HEK293T (cell line): ENCODE measurements around the gene SH3BP5L.
"Not testable (repeated sequence)": the region's sequence is repeated elsewhere in the genome, so short reads cannot be mapped to it uniquely, and the experiment has no call there.

Source experiments
- CTCF ChIA-PET: fragments of 350-600 bp; formaldehyde crosslinking; extraction: SDS; loops from one replicate; lab custom pipeline; 2021; ENCODE audit warnings: antibody characterized with exemption, inconsistent platforms; lab: Yijun Ruan, JAX
- POLR2A ChIA-PET: fragments of 350-600 bp; formaldehyde crosslinking; extraction: SDS; loops from one replicate; lab custom pipeline; 2020; ENCODE audit warnings: antibody characterized with exemption, inconsistent platforms; lab: Yijun Ruan, JAX
- DNase-seq: peaks from one replicate; pipeline ENCODE4 v3.0.0; 2012; ENCODE audit warnings: mixed read lengths; ENCODE audit errors: extremely low spot score
- ARNT ChIP-seq: fragments of 450-650 bp; IDR thresholded peaks from 2 replicates; pipeline ENCODE4 v1.6.1; 2017; ENCODE audit warnings: mild to moderate bottlenecking
- BHLHE40 ChIP-seq: fragments of 450-650 bp; IDR thresholded peaks from 2 replicates; pipeline ENCODE4 v1.6.1; 2016; ENCODE audit warnings: mild to moderate bottlenecking, moderate library complexity, borderline replicate concordance
- CTBP1 ChIP-seq: fragments of 450-650 bp; IDR thresholded peaks from 2 replicates; pipeline ENCODE4 v1.6.1; 2016; ENCODE audit warnings: borderline replicate concordance
- ELF4 ChIP-seq: fragments of 450-650 bp; IDR thresholded peaks from 2 replicates; pipeline ENCODE4 v1.6.1; 2017; ENCODE audit warnings: antibody characterized with exemption
- FOXA1 ChIP-seq: fragments of 450-650 bp; IDR thresholded peaks from 2 replicates; pipeline ENCODE4 v1.6.1; 2016; ENCODE audit warnings: mild to moderate bottlenecking
- FOXK2 ChIP-seq: fragments of 450-650 bp; IDR thresholded peaks from 2 replicates; pipeline ENCODE4 v1.6.1; 2016; ENCODE audit warnings: mild to moderate bottlenecking
- FOXM1 ChIP-seq: fragments of 450-650 bp; IDR thresholded peaks from 2 replicates; pipeline ENCODE4 v1.6.1; 2017; ENCODE audit warnings: mild to moderate bottlenecking, borderline replicate concordance
- HDGF ChIP-seq: fragments of 450-650 bp; IDR thresholded peaks from 2 replicates; pipeline ENCODE4 v1.6.1; 2017; ENCODE audit warnings: antibody characterized with exemption, borderline replicate concordance
- L3MBTL2 ChIP-seq: fragments of 450-650 bp; conservative IDR thresholded peaks from 2 replicates; pipeline ENCODE4 v1.6.1; 2016; ENCODE audit warnings: mild to moderate bottlenecking
- LEF1 ChIP-seq: fragments of 450-650 bp; IDR thresholded peaks from 2 replicates; pipeline ENCODE4 v1.6.1; 2017; ENCODE audit warnings: mild to moderate bottlenecking, borderline replicate concordance
- NFRKB ChIP-seq: fragments of 450-650 bp; IDR thresholded peaks from 2 replicates; pipeline ENCODE4 v1.6.1; 2016; ENCODE audit warnings: mild to moderate bottlenecking, moderate library complexity
- SP1 ChIP-seq: fragments of 450-650 bp; IDR thresholded peaks from 2 replicates; pipeline ENCODE4 v1.6.1; 2017
- SUZ12 ChIP-seq: fragments of 450-650 bp; IDR thresholded peaks from 2 replicates; pipeline ENCODE4 v1.6.1; 2016; ENCODE audit warnings: mild to moderate bottlenecking
- TARDBP ChIP-seq: fragments of 450-650 bp; IDR thresholded peaks from 2 replicates; pipeline ENCODE4 v1.6.1; 2016
- ZNF384 ChIP-seq: fragments of 450-650 bp; IDR thresholded peaks from 2 replicates; pipeline ENCODE4 v1.6.1; 2016
- TF ChIP-seq, protein P1 (sequence below): fragments of 450-650 bp; IDR thresholded peaks from 2 replicates; pipeline ENCODE4 v1.6.1; 2016

Gene SH3BP5L

DNA sequence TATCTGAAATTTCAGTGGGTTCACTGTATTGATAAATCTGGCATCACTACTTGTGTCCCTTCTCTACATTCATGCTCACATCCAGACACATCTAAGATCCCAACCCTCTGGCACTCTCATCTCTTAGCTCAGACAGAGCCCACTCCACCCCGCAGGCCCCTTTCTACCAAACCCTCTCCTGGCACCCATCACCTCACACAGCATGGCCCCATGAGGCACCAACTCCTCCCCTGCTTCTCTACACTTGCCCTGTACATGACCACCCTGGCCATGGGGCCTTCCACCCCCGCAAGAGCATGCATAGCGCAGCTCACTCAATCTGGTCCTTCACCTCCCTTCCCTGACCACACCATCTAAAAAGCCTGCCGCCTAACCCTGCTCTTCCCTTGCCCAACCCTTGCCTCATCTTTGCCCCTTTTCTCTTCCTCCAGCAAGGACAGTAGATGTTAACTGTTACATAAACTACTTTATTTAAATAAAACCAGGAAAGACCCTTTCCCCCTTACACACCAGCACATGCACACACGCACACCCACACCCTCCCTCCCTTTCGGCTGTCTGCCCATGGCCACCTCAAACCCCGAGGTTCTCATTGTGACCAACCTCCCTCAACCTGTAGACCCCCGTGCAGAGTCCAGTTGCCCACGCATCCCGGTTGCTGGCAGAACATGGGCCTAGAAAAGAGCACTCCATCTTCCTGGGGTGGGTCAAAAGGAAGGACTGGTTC lies 15.6 kb downstream of the SH3BP5L start:
- ChIA-PET CTCF (no interaction called here), POLR2A (no interaction called here)
- DNase-seq, result no peak
- TF ChIP-seq FOXM1, result no peak

GRCh38 chr1:248808876-248809275 lies 16.8 kb downstream of the SH3BP5L start:
- TF ChIP-seq BHLHE40 (no peak), CTBP1 (no peak), FOXK2 (no peak), FOXM1 (no peak), ELF4 (no peak), NFRKB (no peak), HDGF (no peak), TARDBP (no peak), LEF1 (no peak), ARNT (no peak), FOXA1 (no peak), ZNF384 (no peak), SUZ12 (no peak), L3MBTL2 (no peak), SP1 (no peak)
- TF ChIP-seq, protein P1, sequence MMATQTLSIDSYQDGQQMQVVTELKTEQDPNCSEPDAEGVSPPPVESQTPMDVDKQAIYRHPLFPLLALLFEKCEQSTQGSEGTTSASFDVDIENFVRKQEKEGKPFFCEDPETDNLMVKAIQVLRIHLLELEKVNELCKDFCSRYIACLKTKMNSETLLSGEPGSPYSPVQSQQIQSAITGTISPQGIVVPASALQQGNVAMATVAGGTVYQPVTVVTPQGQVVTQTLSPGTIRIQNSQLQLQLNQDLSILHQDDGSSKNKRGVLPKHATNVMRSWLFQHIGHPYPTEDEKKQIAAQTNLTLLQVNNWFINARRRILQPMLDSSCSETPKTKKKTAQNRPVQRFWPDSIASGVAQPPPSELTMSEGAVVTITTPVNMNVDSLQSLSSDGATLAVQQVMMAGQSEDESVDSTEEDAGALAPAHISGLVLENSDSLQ, result no peak
- DNase-seq, result no peak
- CTCF ChIA-PET, result no interaction called here
- POLR2A ChIA-PET, result no interaction called here

- peak; percentile 51 for DNase-seq
- TF ChIP-seq BHLHE40, result no peak
- TF ChIP-seq SP1, result no peak
- TF ChIP-seq LEF1, result no peak
- TF ChIP-seq ZNF384, result no peak
- TF ChIP-seq, protein P1, result no peak
- no peak for TF ChIP-seq NFRKB
- no peak for TF ChIP-seq ELF4
- TF ChIP-seq SUZ12, result no peak
- no peak for TF ChIP-seq TARDBP
- TF ChIP-seq ARNT, result no peak
- no peak for TF ChIP-seq FOXK2
- no peak for TF ChIP-seq HDGF
- TF ChIP-seq L3MBTL2, result no peak
- no peak for TF ChIP-seq FOXA1
- no peak for TF ChIP-seq CTBP1
- ChIA-PET POLR2A (no interaction called here), CTCF (interaction anchor here (1.0 kb wide), 1 partner anchor 185 kb away, joined by 7 read pairs; no protein-coding TSS in a partner anchor)
These were observed 18.5 kb downstream of the SH3BP5L start for GRCh38 chr1:248807067-248807737.

GRCh38 chr1:248805876-248806275 lies 19.8 kb downstream of the SH3BP5L start:
- no peak for DNase-seq
- ChIA-PET CTCF (no interaction called here), POLR2A (no interaction called here)
- TF ChIP-seq NFRKB (no peak), HDGF (no peak), LEF1 (no peak), TARDBP (no peak), BHLHE40 (no peak), FOXA1 (no peak), ARNT (no peak), CTBP1 (no peak), FOXK2 (no peak), L3MBTL2 (no peak), ELF4 (no peak), FOXM1 (no peak), SUZ12 (no peak)
- TF ChIP-seq, protein P1, result no peak

DNA sequence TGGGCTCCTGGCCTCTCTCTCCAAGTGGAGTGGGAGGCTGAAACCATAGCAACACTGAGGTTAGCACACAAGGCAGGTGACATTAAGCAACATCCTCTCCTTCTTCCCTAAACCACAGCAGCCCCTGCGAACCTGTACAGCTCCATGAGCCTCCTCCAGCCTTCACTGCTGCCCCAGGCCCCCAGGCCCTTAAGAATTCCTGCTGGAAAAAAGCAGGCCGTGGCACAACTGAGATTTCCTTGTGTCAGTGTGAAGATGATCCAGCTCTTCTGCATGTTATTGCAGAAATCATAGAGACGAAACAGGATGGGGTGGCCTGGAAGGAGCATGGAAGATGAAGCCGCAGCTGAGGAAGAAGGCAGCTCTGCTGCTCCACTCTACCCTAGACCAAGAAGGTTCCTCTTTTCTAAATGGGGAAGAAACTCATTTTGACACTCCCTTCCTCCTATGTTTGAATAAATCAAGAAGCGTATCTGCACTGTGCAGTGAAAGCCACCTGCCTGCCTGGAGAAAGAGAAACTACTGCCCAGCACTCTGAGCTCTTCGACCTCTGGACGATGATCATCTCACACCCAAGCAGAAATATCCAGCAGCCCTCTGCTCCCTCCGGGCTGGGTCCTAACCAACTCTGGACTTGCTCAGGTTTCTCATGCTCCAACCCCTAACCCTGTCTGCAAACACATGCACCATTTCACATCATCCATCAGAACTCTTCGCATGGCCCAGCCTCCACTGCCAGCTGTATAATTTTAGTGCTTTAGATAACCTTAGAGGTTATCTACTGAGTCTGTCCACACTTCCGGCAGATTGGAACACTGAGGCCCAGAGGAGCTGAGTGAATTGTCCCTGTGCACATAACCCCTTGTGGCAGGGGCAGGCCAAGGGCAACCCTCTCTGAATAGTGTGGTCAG lies 20.7 kb downstream of the SH3BP5L start:
- POLR2A ChIA-PET, result interaction anchor here (0.7 kb wide), 1 partner anchor 12 kb away, joined by 3 read pairs; no protein-coding TSS in a partner anchor
- CTCF ChIA-PET, result no interaction called here
- DNase-seq, result no peak
- TF ChIP-seq ZNF384, result no peak
- no peak for TF ChIP-seq BHLHE40
- TF ChIP-seq HDGF, result no peak
- no peak for TF ChIP-seq SUZ12
- TF ChIP-seq, protein P1, result no peak
- TF ChIP-seq NFRKB, result no peak
- TF ChIP-seq FOXA1, result no peak

DNA sequence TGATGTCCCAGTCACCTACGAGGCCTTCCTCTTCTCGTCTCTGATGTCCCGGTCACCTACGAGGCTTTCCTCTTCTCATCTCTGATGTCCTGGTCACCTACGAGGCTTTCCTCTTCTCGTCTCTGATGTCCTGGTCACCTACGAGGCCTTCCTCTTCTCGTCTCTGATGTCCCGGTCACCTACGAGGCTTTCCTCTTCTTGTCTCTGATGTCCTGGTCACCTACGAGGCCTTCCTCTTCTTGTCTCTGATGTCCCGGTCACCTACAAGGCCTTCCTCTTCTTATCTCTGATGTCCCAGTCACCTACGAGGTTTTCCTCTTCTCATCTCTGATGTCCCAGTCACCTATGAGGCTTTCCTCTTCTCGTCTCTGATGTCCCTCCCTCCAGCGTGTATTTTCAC lies 22.2 kb downstream of the SH3BP5L start:
- DNase-seq, CTCF ChIA-PET: not testable (repeated sequence)
- POLR2A ChIA-PET, result interaction anchor here (0.7 kb wide), 1 partner anchor 10 kb away, joined by 3 read pairs; no protein-coding TSS in a partner anchor
